Measurements from ENCODE around the gene TOR1B. TPM values are rescaled to one million over a fixed set of nuclear protein-coding genes. Genes with fewer than 3 reads are reported as not detected.

Gene TOR1B
- polyA plus RNA-seq, 1 donor from 2014 or later: 52.2 TPM

- Histone ChIP-seq H3K4me2 (ENCODE audit: low read length) (no peak overlapping the region), H4K20me1 (ENCODE audit: insufficient read depth) (no peaks in the 10 kb centered on the region), H3K4me3 (ENCODE audit: low read length) (no peak overlapping the region), H2AFZ (ENCODE audit: low read depth, low read length) (no peak overlapping the region), H3K79me2 (replicated peaks; ENCODE audit: insufficient read depth, low read length) (no peaks in the 10 kb centered on the region), H3K27ac (ENCODE audit: low read length) (no peak overlapping the region), H3K9me2 (ENCODE audit: insufficient read depth, low read length) (no peaks in the 10 kb centered on the region), H3K36me3 (ENCODE audit: insufficient read depth, low read length) (no peaks in the 10 kb centered on the region), H3K9me3 (ENCODE audit: low read length) (no peaks in the 10 kb centered on the region), H3F3A (ENCODE audit: insufficient read depth, low read length, poor library complexity, severe bottlenecking) (no peaks in the 10 kb centered on the region), H3K27me3 (ENCODE audit: insufficient read depth, low read depth, low read length) (no peaks in the 10 kb centered on the region), H3K9ac (ENCODE audit: low read length) (no peak overlapping the region)
- no peak for TF ChIP-seq RAD21 (conservative IDR thresholded peaks at IDR 0.05)
- no peak for TF ChIP-seq EP300 (conservative IDR thresholded peaks at IDR 0.05; ENCODE audit: poor library complexity, severe bottlenecking)
- no peak for TF ChIP-seq EZH2 (IDR thresholded peaks at IDR 0.05; ENCODE audit: borderline replicate concordance, insufficient read depth, low read length, poor library complexity, severe bottlenecking)
- no peak for TF ChIP-seq MXI1 (conservative IDR thresholded peaks at IDR 0.05; ENCODE audit: poor library complexity, severe bottlenecking)
- no peak for TF ChIP-seq TAF1 (IDR thresholded peaks at IDR 0.05; ENCODE audit: low read depth)
- TF ChIP-seq SMC3 (conservative IDR thresholded peaks at IDR 0.05; ENCODE audit: poor library complexity): no peak
- TF ChIP-seq, protein P1, sequence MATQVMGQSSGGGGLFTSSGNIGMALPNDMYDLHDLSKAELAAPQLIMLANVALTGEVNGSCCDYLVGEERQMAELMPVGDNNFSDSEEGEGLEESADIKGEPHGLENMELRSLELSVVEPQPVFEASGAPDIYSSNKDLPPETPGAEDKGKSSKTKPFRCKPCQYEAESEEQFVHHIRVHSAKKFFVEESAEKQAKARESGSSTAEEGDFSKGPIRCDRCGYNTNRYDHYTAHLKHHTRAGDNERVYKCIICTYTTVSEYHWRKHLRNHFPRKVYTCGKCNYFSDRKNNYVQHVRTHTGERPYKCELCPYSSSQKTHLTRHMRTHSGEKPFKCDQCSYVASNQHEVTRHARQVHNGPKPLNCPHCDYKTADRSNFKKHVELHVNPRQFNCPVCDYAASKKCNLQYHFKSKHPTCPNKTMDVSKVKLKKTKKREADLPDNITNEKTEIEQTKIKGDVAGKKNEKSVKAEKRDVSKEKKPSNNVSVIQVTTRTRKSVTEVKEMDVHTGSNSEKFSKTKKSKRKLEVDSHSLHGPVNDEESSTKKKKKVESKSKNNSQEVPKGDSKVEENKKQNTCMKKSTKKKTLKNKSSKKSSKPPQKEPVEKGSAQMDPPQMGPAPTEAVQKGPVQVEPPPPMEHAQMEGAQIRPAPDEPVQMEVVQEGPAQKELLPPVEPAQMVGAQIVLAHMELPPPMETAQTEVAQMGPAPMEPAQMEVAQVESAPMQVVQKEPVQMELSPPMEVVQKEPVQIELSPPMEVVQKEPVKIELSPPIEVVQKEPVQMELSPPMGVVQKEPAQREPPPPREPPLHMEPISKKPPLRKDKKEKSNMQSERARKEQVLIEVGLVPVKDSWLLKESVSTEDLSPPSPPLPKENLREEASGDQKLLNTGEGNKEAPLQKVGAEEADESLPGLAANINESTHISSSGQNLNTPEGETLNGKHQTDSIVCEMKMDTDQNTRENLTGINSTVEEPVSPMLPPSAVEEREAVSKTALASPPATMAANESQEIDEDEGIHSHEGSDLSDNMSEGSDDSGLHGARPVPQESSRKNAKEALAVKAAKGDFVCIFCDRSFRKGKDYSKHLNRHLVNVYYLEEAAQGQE (IDR thresholded peaks at IDR 0.05; ENCODE audit: borderline replicate concordance): no peak
- TF ChIP-seq POLR2AphosphoS5 (IDR thresholded peaks at IDR 0.05): no peak
- TF ChIP-seq CTCF (IDR thresholded peaks at IDR 0.05; ENCODE audit: poor library complexity, severe bottlenecking): no peak
Measured at GRCh38 chr9:129798973-129799372, 4.0 kb upstream of the TOR1B start.

DNA sequence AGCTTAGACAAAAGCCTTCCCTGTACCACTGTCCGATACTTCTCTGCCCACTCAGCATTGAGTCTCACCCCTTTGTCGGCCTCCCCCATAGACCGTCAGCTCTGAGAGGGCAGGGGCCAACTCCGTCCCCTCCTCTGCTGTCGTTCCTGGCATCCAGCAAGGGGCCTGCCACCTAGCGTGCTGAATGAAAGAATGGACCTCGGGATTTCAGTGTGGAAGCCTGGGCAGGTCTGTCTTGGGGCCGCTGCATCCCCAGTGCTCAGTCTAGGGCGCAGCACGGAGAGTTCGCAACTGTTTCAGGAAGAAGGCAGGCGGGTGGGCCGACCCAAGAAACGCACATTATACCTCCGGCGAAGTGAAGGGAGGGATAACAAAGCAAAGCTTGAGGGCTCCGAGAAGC is 1.5 kb upstream of the TOR1B start:
- Histone ChIP-seq H3K4me3 (ENCODE audit: low read length) (no peak overlapping the region), H3K9ac (ENCODE audit: low read length) (no peak overlapping the region), H3K79me2 (replicated peaks; ENCODE audit: insufficient read depth, low read length) (no peaks in the 10 kb centered on the region), H3K9me3 (ENCODE audit: low read length) (no peaks in the 10 kb centered on the region), H3F3A (ENCODE audit: insufficient read depth, low read length, poor library complexity, severe bottlenecking) (no peaks in the 10 kb centered on the region), H3K4me2 (ENCODE audit: low read length) (no peak overlapping the region), H3K27ac (ENCODE audit: low read length) (no peak overlapping the region), H3K36me3 (ENCODE audit: insufficient read depth, low read length) (no peaks in the 10 kb centered on the region), H4K20me1 (ENCODE audit: insufficient read depth) (no peaks in the 10 kb centered on the region), H2AFZ (ENCODE audit: low read depth, low read length) (no peak overlapping the region), H3K27me3 (ENCODE audit: insufficient read depth, low read depth, low read length) (no peaks in the 10 kb centered on the region), H3K9me2 (ENCODE audit: insufficient read depth, low read length) (no peaks in the 10 kb centered on the region)
- TF ChIP-seq CTCF (IDR thresholded peaks at IDR 0.05; ENCODE audit: poor library complexity, severe bottlenecking): no peak
- no peak for TF ChIP-seq POLR2AphosphoS5 (IDR thresholded peaks at IDR 0.05)
- TF ChIP-seq EZH2 (IDR thresholded peaks at IDR 0.05; ENCODE audit: borderline replicate concordance, insufficient read depth, low read length, poor library complexity, severe bottlenecking): no peak
- no peak for TF ChIP-seq SMC3 (conservative IDR thresholded peaks at IDR 0.05; ENCODE audit: poor library complexity)
- TF ChIP-seq TAF1 (IDR thresholded peaks at IDR 0.05; ENCODE audit: low read depth): no peak
- no peak for TF ChIP-seq EP300 (conservative IDR thresholded peaks at IDR 0.05; ENCODE audit: poor library complexity, severe bottlenecking)
